ENCODE results near the gene CEP43. TPM values are rescaled to one million over a fixed set of nuclear protein-coding genes. Genes with fewer than 3 reads are reported as not detected.
A peak's percentile ranks its signal among the peaks of the same experiment; 100 is the strongest.

Gene CEP43, protein sequence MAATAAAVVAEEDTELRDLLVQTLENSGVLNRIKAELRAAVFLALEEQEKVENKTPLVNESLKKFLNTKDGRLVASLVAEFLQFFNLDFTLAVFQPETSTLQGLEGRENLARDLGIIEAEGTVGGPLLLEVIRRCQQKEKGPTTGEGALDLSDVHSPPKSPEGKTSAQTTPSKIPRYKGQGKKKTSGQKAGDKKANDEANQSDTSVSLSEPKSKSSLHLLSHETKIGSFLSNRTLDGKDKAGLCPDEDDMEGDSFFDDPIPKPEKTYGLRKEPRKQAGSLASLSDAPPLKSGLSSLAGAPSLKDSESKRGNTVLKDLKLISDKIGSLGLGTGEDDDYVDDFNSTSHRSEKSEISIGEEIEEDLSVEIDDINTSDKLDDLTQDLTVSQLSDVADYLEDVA
- total RNA-seq (28.1 and 28.4 TPM in 2 replicates), polyA plus RNA-seq (17.1 and 20.5 TPM in 2 replicates)

GRCh38 chr6:166999145-166999883, at the start of gene CEP43:
Gene CEP43, plus strand, starts transcription at chr6:166999397. Its CDS starts 16 bp downstream, at chr6:166999413.
- H3K4me1 ChIP-seq (ENCODE audit: insufficient read depth) = peaks cover 15% of the 10 kb centered on the region
- no peaks in the 10 kb centered on the region for H3K9me3 ChIP-seq (ENCODE audit: low read depth)
- DNase-seq (ENCODE audit: low spot score) = peak; percentile 98
- H2AFZ ChIP-seq = peak within 1 kb of the TSS; percentile 78
- peaks cover 57% of the 10 kb centered on the region for H3K79me2 ChIP-seq
- 1% methylated on average over 70 of the region's 93 CpGs for WGBS (ENCODE audit: low lambda C conversion rate, missing lambda C conversion rate)
- no peaks in the 10 kb centered on the region for H3K27me3 ChIP-seq
- no peaks in the 10 kb centered on the region for H3K9me2 ChIP-seq (replicated peaks; ENCODE audit: insufficient read depth)
- H3K27ac ChIP-seq = peak within 1 kb of the TSS; percentile 60
- no peaks in the 10 kb centered on the region for H3K36me3 ChIP-seq (replicated peaks; ENCODE audit: insufficient read depth, low read depth)
- peak within 1 kb of the TSS; percentile 97 for H3K4me2 ChIP-seq
- H4K20me1 ChIP-seq (ENCODE audit: insufficient read depth, poor library complexity, severe bottlenecking) = no peaks in the 10 kb centered on the region
- peak within 1 kb of the TSS; percentile 73 for H3K4me3 ChIP-seq
- no peak for TF ChIP-seq EZH2 (IDR thresholded peaks at IDR 0.05; ENCODE audit: borderline replicate concordance)
- no peak for TF ChIP-seq CTCF (IDR thresholded peaks at IDR 0.05; ENCODE audit: poor library complexity)
- TF ChIP-seq EZH2phosphoT487 (IDR thresholded peaks at IDR 0.05; ENCODE audit: low read depth, severe bottlenecking, unreplicated experiment) = no peak

DNA sequence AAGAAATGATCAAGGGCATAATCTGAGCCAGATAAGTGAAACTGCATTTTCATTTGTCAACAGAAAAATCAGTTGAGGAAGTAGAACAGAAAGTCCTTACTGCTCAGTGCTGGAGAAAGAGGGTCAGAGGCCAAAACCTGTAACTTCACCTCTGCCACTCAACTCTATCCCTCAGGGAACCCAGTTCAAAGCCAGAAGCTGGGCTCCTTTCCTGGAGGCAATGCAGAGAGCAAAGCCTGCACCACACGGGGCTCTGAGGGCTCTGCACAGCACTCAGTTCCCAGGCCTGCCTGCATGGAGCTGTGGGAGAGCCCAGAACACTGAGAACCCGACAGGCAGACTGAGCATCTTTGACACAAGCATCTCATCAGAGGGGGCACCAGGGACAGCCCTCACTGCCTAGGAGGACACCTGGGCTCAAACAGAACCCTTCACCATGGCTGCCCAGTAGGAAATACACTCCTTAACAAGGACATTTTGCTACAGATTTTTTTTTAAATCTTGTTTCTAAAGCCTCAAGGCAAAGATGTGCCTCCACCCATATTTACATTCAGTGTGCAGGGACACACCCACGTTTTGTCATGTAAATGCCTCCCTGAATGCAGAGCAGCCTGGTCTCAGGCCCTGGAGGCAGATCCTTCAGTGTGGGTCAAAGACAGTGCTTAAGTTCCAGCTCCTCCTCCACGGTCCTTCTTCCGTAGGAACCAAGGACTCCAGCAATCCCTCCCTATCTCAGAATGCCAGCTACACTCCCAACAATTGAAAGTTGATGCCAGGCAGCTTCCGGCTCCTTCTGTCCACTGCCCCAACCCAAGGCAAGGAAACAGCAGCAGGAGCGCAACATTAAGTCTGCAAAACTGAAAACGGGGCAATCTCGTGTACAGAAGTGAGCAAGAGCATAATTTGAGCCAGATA, 49.4 kb upstream of the CEP43 start:
- Histone ChIP-seq H3K79me2 (peaks cover 10% of the 10 kb centered on the region), H3K27me3 (no peaks in the 10 kb centered on the region), H3K4me3 (no peak overlapping the region), H3K4me1 (ENCODE audit: insufficient read depth) (peaks cover 4% of the 10 kb centered on the region), H3K4me2 (no peak overlapping the region), H3K9me2 (replicated peaks; ENCODE audit: insufficient read depth) (no peaks in the 10 kb centered on the region), H4K20me1 (ENCODE audit: insufficient read depth, poor library complexity, severe bottlenecking) (no peaks in the 10 kb centered on the region), H3K27ac (no peak overlapping the region), H3K36me3 (replicated peaks; ENCODE audit: insufficient read depth, low read depth) (no peaks in the 10 kb centered on the region), H3K9me3 (ENCODE audit: low read depth) (no peaks in the 10 kb centered on the region), H2AFZ (no peak overlapping the region)
- TF ChIP-seq CTCF (IDR thresholded peaks at IDR 0.05; ENCODE audit: poor library complexity) (no peak), EZH2 (IDR thresholded peaks at IDR 0.05; ENCODE audit: borderline replicate concordance) (no peak), EZH2phosphoT487 (IDR thresholded peaks at IDR 0.05; ENCODE audit: low read depth, severe bottlenecking, unreplicated experiment) (no peak)
- WGBS (ENCODE audit: low lambda C conversion rate, missing lambda C conversion rate) = 75% methylated on average over 9 of the region's 9 CpGs
- DNase-seq (ENCODE audit: low spot score) = no peak

GRCh38 chr6:166950443-166950821, 48.8 kb upstream of the CEP43 start:
- no peak overlapping the region for H3K4me2 ChIP-seq
- no peak for DNase-seq (ENCODE audit: low spot score)
- H3K9me3 ChIP-seq (ENCODE audit: low read depth) = no peaks in the 10 kb centered on the region
- no peaks in the 10 kb centered on the region for H4K20me1 ChIP-seq (ENCODE audit: insufficient read depth, poor library complexity, severe bottlenecking)
- no peaks in the 10 kb centered on the region for H3K9me2 ChIP-seq (replicated peaks; ENCODE audit: insufficient read depth)
- no peaks in the 10 kb centered on the region for H3K27me3 ChIP-seq
- H2AFZ ChIP-seq = no peak overlapping the region
- peaks cover 14% of the 10 kb centered on the region for H3K79me2 ChIP-seq
- H3K4me1 ChIP-seq (ENCODE audit: insufficient read depth) = peaks cover 4% of the 10 kb centered on the region
- peak overlapping the region; percentile 59 for H3K27ac ChIP-seq
- no peaks in the 10 kb centered on the region for H3K36me3 ChIP-seq (replicated peaks; ENCODE audit: insufficient read depth, low read depth)
- no peak overlapping the region for H3K4me3 ChIP-seq
- no peak for TF ChIP-seq EZH2phosphoT487 (IDR thresholded peaks at IDR 0.05; ENCODE audit: low read depth, severe bottlenecking, unreplicated experiment)
- TF ChIP-seq EZH2 (IDR thresholded peaks at IDR 0.05; ENCODE audit: borderline replicate concordance) = no peak
- no peak for TF ChIP-seq CTCF (IDR thresholded peaks at IDR 0.05; ENCODE audit: poor library complexity)
- 94% methylated on average over 10 of the region's 10 CpGs for WGBS (ENCODE audit: low lambda C conversion rate, missing lambda C conversion rate)

Measured in hepatocyte (in vitro differentiated cells).